Inflammatory macrophage treated with lipopolysaccharide for 1 hour (primary cell): ENCODE data around the gene XAF1.
"Not testable (repeated sequence)": the region's sequence is repeated elsewhere in the genome, so short reads cannot be mapped to it uniquely, and the experiment has no call there.

Experiments used
- DNase-seq, 2 donors: peaks; one replicate each; pipeline ENCODE4 v3.0.0-alpha.2; 2020 to 2022

XAF1 gene

DNA sequence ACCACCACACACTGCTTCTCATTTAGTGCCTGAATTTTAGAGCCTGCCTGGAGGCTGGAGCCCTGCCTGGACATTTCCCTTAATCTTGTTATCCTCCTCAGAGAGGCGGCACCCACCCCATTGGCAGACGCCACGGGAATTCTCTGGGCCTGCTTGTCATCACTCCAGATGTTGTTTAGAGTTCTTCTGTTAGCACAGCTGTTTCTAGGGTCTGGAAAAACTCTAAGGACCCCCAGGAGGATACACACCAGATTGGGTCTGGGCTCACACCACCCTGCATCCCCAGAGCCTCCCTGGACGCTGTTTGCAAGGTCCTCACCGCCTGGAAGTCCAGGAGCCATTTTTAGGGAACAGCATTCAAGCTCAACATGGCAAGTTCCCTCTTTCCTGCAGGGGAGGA is 565 bp upstream of the XAF1 start:
- no peak for DNase-seq

- peak in 1 of 2 donors; percentile 32 for DNase-seq
Measured at GRCh38 chr17:6756425-6757031, 682 bp downstream of the XAF1 start.

DNA sequence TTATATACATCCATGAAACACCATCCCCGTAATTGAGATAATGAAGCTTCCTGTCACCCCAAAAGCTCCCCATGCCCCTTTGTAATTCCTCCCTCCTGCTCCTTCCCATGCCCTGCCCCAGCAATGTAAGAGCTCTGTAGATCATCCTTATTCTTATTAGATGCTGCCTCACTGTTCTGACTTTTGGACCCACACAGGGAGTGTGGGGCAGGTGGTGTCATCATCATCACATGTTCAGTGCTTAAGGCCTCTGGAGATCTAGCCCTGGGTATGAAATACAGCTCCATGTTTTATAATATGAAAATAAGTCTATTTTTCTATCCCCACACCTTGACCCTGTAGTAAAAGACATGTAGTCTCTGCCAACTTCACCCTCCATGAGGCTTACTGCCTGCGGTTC is 1.9 kb downstream of the XAF1 start:
- DNase-seq = no peak

DNA sequence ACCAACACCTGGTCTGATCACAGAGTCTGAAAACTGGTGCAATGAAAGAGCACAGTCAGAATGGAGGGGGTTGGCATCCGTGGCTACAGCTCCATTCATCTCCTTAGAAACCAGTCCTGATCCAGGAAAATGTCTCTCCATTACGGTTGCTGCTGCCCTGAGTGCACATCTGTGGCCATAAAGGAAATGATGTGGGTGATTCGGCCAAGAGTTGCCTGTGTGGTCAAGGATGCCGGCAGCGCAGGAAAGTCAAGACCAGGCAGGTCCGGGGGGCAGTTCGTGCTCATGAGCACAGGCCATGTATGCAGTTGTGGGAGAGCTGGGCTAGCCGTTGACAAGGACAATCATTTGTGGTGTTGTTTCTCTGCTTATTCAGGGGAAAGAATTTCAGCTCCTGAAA is 5.9 kb downstream of the XAF1 start:
- no peak for DNase-seq

DNA sequence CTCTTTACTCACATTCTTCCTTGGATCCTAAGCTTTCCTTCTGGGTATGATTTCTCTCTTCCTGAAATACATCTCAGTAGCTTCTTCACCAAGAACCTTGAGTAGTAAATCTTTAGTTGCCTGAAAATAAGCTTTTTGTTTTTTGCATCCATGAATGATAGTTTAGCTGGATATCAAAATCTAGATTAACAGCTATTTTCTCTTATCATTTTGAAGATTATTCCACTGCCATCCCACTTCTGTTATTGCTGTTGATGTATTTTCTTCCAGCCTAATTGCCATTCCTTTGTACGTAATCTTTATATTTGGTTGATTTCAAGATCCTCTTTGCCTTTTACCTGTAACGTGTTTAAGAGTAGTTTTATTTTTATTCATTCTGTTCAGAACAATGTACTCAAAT is 12.6 kb downstream of the XAF1 start:
- no peak for DNase-seq

DNA sequence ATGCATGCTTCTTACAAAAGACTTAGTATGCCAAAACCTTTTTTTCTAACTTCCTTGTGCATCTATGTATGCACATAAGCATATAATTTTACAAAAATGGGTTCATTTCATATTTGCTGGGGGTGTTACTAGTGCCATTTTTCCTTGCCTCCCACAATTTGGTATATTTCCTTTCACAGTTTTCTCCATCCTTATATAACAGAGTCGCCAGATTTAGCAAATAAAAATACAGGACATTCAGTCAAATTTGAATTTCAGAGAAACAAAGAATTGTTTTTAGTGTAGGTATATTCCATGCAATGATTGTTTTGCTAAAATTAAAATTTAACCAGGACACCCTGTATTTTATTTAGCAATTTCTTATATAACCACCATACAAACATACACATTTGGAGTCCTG is 16.2 kb downstream of the XAF1 start:
- no peak for DNase-seq

- not testable (repeated sequence) for DNase-seq
Measured at GRCh38 chr17:6774906-6775305, 19.1 kb downstream of the XAF1 start.

GRCh38 chr17:6775871-6776405 is 20.1 kb downstream of the XAF1 start, which contains the start of gene FBXO39:
TSS of gene FBXO39 (plus strand) at chr17:6776215. CDS start at chr17:6779869, 3,654 bp downstream.
- DNase-seq = no peak

DNA sequence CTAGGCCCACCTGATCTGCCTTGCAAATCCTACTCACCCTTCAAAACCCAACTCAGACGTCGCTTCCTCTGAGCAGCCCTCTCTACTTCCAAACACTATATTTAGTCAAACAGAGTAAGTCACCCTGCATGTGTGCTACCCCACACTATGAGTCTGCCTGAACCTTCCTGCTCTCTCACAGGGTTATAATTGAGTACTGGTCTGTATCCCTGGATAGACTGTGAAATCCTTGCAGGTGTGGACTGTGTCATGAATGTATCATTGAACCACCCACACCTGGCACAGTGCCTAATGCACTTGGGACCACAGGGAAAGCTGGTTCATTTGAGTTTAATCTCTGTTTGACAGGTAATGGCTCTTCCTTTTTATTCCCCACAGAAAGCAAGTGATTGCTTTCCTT is 23.6 kb downstream of the XAF1 start:
- DNase-seq = no peak

GRCh38 chr17:6780001-6780400 is 24.2 kb downstream of the XAF1 start:
- DNase-seq = no peak

- DNase-seq = no peak
Measured at GRCh38 chr17:6780886-6781285, 25.0 kb downstream of the XAF1 start.

DNA sequence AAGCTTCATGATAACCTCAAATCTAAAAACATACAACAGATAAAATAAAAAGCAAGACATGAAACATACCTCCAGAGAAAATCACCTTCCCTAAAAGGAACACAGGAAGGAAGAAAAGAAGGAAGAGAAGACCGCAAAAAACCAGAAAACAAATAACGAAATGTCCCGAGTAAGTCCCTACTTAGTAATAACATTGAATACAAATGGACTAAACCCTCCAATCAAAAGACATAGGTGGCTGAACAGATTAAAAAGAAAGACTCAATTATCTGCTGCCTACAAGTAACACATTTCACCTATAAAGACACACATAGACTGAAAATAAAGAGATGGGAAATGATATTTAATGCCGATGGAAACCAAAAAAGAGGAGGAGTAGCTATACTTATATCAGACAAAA is 26.4 kb downstream of the XAF1 start:
- no peak for DNase-seq

DNA sequence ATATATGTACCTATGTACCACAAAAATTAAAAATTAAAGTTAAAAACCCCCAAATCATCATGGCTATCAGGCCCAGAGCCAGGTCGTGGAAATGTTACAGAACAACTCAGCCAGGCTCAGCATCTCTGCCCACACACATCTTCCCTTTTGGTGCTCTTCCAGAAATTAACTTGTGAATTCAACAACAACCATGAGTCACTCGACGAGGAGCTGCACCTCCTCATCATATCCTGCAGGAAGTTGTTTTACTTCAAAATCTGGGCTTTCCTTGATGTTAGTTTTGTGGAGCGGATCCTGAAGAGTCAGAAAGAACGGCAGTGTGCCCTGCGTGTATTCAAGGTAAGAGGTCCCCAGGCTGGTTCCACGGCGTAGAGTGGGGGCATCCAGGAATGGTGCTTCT is 30.8 kb downstream of the XAF1 start:
- DNase-seq = peak in 1 of 2 donors; percentile 11

DNA sequence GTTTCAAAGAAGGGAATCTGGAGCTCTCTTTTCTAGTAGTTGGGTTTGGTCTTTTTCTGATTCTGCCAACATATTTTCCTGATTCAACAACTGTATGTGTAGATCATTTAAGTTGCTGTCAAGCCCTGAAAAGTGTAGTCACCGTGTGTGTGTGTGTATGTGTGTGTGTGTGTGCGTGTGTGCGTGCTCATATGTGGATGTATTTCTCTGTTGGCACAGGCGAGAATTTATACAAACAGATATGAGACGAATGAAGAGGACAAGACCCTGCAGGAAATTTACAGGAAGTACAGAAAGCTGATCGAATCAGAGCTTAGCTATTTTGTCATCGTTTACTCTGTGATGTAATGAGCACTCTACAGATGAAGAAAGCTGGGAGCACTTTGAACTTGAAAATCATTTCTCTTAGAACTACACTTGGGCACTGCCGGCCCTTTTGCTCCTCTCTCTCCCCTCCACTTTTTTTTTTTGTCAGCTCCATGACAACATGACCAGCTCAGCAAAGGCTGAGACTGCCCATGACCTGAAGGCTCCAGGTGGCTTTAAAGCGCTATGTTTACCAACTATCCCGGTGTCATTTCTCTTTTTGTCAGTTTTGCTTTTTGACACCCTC is 31.3 kb downstream of the XAF1 start:
- DNase-seq = no peak

- DNase-seq = no peak
Measured at GRCh38 chr17:6789146-6789545, 33.3 kb downstream of the XAF1 start.

GRCh38 chr17:6793748-6794493 is 38.1 kb downstream of the XAF1 start:
- DNase-seq = no peak

DNA sequence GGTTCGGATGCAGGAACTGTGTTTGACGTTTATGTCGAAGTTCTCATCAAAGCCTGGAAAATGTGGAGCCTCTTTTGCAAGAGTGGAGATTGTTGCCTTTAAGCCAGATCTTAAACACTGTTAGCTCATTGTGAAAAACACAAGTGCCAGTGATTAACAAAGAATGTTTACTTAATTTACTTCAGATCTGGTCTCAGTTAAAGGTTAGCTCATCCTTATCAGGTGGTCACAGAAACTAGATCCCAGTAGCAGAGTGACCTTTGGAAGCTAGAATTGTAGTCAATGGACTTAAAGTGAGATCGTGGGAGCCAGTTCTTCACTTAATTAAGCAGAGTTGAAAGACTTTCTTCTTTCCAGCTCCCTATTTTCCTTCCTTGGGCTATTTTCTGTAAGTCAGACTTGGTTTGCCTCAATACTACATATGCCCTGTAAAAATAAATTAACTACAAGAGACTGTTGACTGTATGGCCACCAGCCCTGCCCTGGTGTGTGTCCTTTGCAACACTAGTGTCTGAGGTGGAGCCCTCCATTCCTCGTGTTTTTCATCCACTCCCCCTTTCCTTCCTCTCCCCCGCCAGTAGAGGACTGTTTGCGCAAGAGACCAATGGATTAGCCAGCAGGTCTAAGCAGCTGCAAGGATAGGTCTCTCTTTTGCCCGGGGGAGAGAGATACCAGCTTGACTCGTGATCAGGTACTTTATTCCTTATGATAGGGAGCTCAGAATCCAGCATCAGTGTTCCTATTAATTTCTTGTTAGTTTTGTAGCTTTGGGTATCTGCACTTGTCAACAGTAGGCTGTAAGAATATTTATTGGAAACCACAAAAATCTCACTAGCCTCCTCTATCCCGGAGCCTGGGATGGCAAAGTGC is 40.4 kb downstream of the XAF1 start:
- no peak for DNase-seq

DNA sequence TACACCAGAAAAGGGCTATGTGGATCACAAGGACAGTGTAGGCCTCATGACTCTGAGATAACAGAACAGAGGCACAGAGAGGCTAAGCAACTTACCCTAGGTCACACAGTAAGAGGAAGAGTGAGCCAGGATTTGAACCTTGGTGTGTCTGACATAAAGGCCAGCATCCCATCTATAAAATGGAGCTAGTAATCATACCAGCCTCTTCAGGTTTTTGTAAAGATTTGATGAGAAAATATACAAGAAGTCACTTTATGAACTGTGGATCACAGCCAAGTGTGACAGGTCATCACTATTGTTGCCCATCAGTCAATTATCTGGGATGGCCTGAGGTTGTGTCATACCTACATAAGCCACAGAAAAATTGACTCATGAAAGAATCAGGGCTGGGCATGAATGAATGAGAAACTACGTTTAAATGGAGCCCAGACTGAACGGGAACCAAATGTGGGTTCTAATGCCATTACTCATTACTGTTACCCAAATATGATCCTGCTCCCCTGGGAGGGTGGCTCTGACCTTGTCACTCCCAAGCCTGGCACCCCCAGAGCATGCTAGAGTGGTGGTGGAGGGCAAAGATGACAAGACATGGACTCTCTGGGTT is 41.1 kb downstream of the XAF1 start:
- no peak for DNase-seq

- no peak for DNase-seq
Measured at GRCh38 chr17:6797718-6798351, 42.0 kb downstream of the XAF1 start.

- DNase-seq = no peak
Measured at GRCh38 chr17:6799738-6800137, 43.9 kb downstream of the XAF1 start.

- DNase-seq = no peak
Measured at GRCh38 chr17:6800422-6801027, 44.7 kb downstream of the XAF1 start.

DNA sequence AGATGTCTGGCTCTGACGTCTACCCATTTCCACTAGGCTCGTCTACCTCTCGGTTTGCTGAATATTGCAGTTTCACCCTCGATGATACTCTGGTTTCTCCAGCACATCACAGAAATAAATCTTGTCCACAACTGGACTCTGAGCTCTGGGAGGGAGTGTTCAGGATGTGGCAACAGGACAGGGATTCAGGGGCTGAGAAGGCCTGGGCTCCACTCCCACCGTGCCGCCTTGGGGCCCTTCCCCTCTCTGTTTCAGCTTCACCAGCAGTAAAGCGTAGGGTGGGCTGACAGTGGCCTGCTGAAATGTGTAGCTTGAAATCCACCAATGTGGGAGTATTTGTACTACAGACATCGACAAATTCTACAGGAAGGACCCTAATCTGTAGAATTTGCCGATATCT is 55.7 kb downstream of the XAF1 start:
- DNase-seq = no peak
